Panc1 (cell line): Measurements from ENCODE around the gene DPYSL3. TPM values are rescaled to one million over a fixed set of nuclear protein-coding genes. Genes with fewer than 3 reads are reported as not detected.

Source experiments
- ATAC-seq: fragments of 200-7000 bp; cut with Tn5 transposase; 2 replicates; pipeline ENCODE4 v1.9.1; 2020; ENCODE audit warnings: mild to moderate bottlenecking, moderate library complexity
- BruUV-seq: library from RNA; stranded (reverse); fragments of 400-500 nt; replicated peaks from 2 replicates; lab custom pipeline; 2021; lab: Mats Ljungman, UMichigan
- CTCF ChIA-PET: fragments of 300-600 bp; sonication (Branson Sonifier 250); formaldehyde crosslinking; loops from one replicate; lab custom pipeline; 2022; ENCODE audit warnings: antibody characterized with exemption; lab: Charles Lee
- POLR2A ChIA-PET: fragments of 300-600 bp; sonication (Branson Sonifier 250); formaldehyde crosslinking; loops from one replicate; lab custom pipeline; 2022; ENCODE audit warnings: antibody characterized with exemption; lab: Charles Lee
- DNase-seq: peaks from one replicate; pipeline ENCODE4 v3.0.0-alpha.2; 2010; ENCODE audit warnings: low read depth, low spot score
- H3K27ac ChIP-seq: 2 replicates; pipeline ENCODE4 v1.5.1; 2011; ENCODE audit warnings: mild to moderate bottlenecking, low read length, inconsistent platforms
- H3K27me3 ChIP-seq: fragments of 200-500 bp; sonication (Bioruptor generic); 2 replicates; pipeline ENCODE4 v1.6.0; 2014; ENCODE audit warnings: low read length, inconsistent platforms; ENCODE audit not compliant: control insufficient read depth, insufficient read depth
- H3K36me3 ChIP-seq: fragments of 200-500 bp; sonication (Bioruptor generic); 2 replicates; pipeline ENCODE4 v1.5.1; 2014; ENCODE audit warnings: inconsistent platforms, mild to moderate bottlenecking, low read length, moderate library complexity; ENCODE audit not compliant: control insufficient read depth, insufficient read depth
- H3K4me1 ChIP-seq: 2 replicates; pipeline ENCODE4 v1.5.1; 2011; ENCODE audit warnings: inconsistent platforms, mild to moderate bottlenecking, low read length, moderate library complexity; ENCODE audit not compliant: control insufficient read depth, insufficient read depth
- H3K4me3 ChIP-seq, 2 experiments: 2 replicates each; pipeline ENCODE4 v1.5.1; 2011 to 2012; ENCODE audit warnings: low read depth in 2 of 2, low read length in 2 of 2, mild to moderate bottlenecking in 2 of 2, inconsistent platforms in 1 of 2, moderate library complexity in 1 of 2
- H3K9me3 ChIP-seq: fragments of 200-500 bp; sonication (Bioruptor generic); 2 replicates; pipeline ENCODE4 v1.5.1; 2014; ENCODE audit warnings: low read depth, mild to moderate bottlenecking, inconsistent platforms, low read length, moderate library complexity; ENCODE audit not compliant: control insufficient read depth, insufficient read depth
- POLR2AphosphoS5 ChIP-seq: IDR thresholded peaks from 2 replicates; pipeline ENCODE4 v1.6.1; 2012; ENCODE audit warnings: mild to moderate bottlenecking, low read depth, low read length, moderate library complexity
- SIN3A ChIP-seq: IDR thresholded peaks from 2 replicates; pipeline ENCODE4 v1.6.1; 2012; ENCODE audit warnings: low read depth, mild to moderate bottlenecking, low read length, moderate library complexity, borderline replicate concordance; ENCODE audit not compliant: insufficient read depth
- TCF7L2 ChIP-seq: IDR thresholded peaks from 2 replicates; pipeline ENCODE4 v1.6.1; 2011; ENCODE audit warnings: mild to moderate bottlenecking, low read depth, low read length, inconsistent platforms
- in situ Hi-C: cut with HindIII; loops from 2 replicates; pipeline ENCODE4 v1.10.0; 2016; ENCODE audit warnings: low sequenced_read_pairs, low pct_unique_long_range_greater_than_20kb
- intact Hi-C: fragments of 100-400 bp; cut with micrococcal nuclease; formaldehyde crosslinking; loops from one replicate; pipeline ENCODE4 v1.10.0; 2022; ENCODE audit not compliant: unreplicated experiment
- total RNA-seq: library from RNA; stranded (reverse); gene quantifications from one replicate; pipeline ENCODE4 v1.2.1, GENCODE V29; 2021; ENCODE audit not compliant: unreplicated experiment
- TF ChIP-seq, protein P1 (sequence below): fragments of 450-650 bp; IDR thresholded peaks from 2 replicates; pipeline ENCODE4 v1.5.1; 2017; ENCODE audit warnings: mild to moderate bottlenecking
- TF ChIP-seq, protein P2 (sequence below), 2 experiments: IDR thresholded peaks; 2 replicates each; pipeline ENCODE4 v1.6.1; 2011 to 2012; ENCODE audit warnings: low read depth in 2 of 2, control low read depth in 1 of 2, low read length in 1 of 2, mild to moderate bottlenecking in 1 of 2, moderate library complexity in 1 of 2; ENCODE audit not compliant: insufficient read depth in 1 of 2

DPYSL3 gene
- total RNA-seq, 1 experiment from 2014 or later, result 1.1 TPM

DNA sequence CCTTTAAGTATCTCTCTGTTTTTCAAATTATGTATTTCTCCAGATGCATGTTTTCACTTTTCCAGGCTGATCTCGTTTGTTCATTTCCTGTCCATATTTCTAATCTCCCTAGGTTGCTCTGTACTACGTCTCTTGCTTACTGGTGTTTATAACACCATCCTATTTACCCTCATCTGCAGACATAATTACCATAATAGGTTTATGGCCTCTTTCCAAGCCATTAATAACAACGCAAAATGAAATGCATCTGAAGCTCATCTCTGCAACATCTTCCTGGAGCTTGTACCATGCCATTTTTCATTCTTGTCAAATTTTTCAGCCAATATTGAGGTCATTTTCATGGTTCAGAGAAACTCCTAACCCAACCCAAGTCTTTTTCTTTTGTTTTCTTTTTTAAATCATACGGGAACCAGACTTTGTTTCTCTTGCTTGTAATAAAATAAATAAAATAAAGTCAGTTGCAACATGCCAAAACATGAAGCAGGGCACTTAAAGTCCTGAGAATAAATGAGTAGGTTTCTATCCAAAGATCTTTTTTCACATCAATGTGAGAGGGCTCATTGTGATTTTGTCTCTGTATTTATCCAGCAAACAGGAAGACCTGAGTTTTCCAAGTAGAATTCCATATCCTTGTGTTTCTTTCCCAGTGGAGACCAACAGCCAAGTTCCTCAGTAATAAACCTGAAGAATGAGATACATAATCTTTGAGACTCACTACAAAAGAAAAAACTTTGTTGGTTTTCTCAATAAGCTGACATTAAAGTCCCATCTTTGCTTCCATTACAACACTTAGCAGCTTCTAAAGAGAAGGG lies 37.0 kb downstream of the DPYSL3 start:
- ChIA-PET CTCF (no interaction called here), POLR2A (no interaction called here)
- DNase-seq (no peak), ATAC-seq (no peak)
- BruUV-seq, result no TSS peak
- intact Hi-C loops, result no loop called here
- no peak overlapping the region for H3K27ac ChIP-seq
- TF ChIP-seq, protein P1, sequence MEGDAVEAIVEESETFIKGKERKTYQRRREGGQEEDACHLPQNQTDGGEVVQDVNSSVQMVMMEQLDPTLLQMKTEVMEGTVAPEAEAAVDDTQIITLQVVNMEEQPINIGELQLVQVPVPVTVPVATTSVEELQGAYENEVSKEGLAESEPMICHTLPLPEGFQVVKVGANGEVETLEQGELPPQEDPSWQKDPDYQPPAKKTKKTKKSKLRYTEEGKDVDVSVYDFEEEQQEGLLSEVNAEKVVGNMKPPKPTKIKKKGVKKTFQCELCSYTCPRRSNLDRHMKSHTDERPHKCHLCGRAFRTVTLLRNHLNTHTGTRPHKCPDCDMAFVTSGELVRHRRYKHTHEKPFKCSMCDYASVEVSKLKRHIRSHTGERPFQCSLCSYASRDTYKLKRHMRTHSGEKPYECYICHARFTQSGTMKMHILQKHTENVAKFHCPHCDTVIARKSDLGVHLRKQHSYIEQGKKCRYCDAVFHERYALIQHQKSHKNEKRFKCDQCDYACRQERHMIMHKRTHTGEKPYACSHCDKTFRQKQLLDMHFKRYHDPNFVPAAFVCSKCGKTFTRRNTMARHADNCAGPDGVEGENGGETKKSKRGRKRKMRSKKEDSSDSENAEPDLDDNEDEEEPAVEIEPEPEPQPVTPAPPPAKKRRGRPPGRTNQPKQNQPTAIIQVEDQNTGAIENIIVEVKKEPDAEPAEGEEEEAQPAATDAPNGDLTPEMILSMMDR, result no peak
- TF ChIP-seq, protein P2, sequence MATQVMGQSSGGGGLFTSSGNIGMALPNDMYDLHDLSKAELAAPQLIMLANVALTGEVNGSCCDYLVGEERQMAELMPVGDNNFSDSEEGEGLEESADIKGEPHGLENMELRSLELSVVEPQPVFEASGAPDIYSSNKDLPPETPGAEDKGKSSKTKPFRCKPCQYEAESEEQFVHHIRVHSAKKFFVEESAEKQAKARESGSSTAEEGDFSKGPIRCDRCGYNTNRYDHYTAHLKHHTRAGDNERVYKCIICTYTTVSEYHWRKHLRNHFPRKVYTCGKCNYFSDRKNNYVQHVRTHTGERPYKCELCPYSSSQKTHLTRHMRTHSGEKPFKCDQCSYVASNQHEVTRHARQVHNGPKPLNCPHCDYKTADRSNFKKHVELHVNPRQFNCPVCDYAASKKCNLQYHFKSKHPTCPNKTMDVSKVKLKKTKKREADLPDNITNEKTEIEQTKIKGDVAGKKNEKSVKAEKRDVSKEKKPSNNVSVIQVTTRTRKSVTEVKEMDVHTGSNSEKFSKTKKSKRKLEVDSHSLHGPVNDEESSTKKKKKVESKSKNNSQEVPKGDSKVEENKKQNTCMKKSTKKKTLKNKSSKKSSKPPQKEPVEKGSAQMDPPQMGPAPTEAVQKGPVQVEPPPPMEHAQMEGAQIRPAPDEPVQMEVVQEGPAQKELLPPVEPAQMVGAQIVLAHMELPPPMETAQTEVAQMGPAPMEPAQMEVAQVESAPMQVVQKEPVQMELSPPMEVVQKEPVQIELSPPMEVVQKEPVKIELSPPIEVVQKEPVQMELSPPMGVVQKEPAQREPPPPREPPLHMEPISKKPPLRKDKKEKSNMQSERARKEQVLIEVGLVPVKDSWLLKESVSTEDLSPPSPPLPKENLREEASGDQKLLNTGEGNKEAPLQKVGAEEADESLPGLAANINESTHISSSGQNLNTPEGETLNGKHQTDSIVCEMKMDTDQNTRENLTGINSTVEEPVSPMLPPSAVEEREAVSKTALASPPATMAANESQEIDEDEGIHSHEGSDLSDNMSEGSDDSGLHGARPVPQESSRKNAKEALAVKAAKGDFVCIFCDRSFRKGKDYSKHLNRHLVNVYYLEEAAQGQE (IDR thresholded peaks at IDR 0.05; ENCODE audit: insufficient read depth in 1 of 2, low read depth in 2 of 2, low read length in 1 of 2), result no peak
- TF ChIP-seq POLR2AphosphoS5, result no peak
- TF ChIP-seq SIN3A, result no peak
- TF ChIP-seq TCF7L2, result no peak
- H3K27me3 ChIP-seq, result no peaks in the 10 kb centered on the region
- no peak overlapping the region for H3K4me3 ChIP-seq
- in situ Hi-C loops, result no loop called here
- no peaks in the 10 kb centered on the region for H3K4me1 ChIP-seq
- H3K9me3 ChIP-seq, result no peaks in the 10 kb centered on the region
- H3K36me3 ChIP-seq, result no peaks in the 10 kb centered on the region

DNA sequence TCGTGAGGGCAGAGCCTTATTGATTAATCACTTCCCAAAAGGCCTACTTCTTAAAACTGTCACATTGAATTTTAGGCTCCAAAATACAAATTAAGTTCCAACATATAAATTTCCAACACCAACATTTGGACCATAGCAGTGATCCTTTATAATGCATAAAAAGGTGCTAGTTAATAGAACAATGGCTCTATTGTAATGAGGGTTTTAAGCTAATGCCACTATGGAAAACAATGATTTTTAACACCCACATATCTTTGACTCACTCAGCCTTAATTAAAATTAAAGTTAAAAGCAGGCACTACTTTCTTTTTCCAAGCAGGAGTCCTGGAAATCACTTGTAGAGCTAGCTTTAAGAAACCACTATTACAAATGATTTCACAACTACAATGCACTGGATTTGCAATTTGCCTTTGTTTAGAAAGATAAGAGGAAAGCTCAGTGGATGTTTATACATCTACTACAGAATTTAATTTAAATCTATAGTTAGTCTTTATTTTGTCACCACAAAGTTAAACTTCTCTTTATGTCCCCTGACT lies 41.8 kb downstream of the DPYSL3 start:
- TF ChIP-seq POLR2AphosphoS5 (no peak), SIN3A (no peak), TCF7L2 (no peak)
- TF ChIP-seq, protein P1, result no peak
- TF ChIP-seq, protein P2 (IDR thresholded peaks at IDR 0.05; ENCODE audit: insufficient read depth in 1 of 2, low read depth in 2 of 2, low read length in 1 of 2), result no peak
- POLR2A ChIA-PET, result no interaction called here
- BruUV-seq, result no TSS peak
- no peaks in the 10 kb centered on the region for H3K27me3 ChIP-seq
- H3K4me3 ChIP-seq, result no peak overlapping the region
- in situ Hi-C loops, result no loop called here
- H3K4me1 ChIP-seq, result no peaks in the 10 kb centered on the region
- CTCF ChIA-PET, result no interaction called here
- no peaks in the 10 kb centered on the region for H3K9me3 ChIP-seq
- ATAC-seq, result no peak
- no peak for DNase-seq
- intact Hi-C loops, result no loop called here
- no peaks in the 10 kb centered on the region for H3K36me3 ChIP-seq
- no peak overlapping the region for H3K27ac ChIP-seq
